Measurements from ENCODE around the gene ICA1L. TPM values are rescaled to one million over a fixed set of nuclear protein-coding genes. Genes with fewer than 3 reads are reported as not detected.
A peak's percentile ranks its signal among the peaks of the same experiment; 100 is the strongest.

Gene ICA1L
- total and polyA plus RNA-seq, 8 donors: 0.87 to 36.7 (median 2.5) TPM

GRCh38 chr2:202818321-202818720 is 53.2 kb downstream of the ICA1L start:
- Histone ChIP-seq H3K9me3 (no peaks in the 10 kb centered on the region), H3K27me3 (no peaks in the 10 kb centered on the region), H3K36me3 (peaks cover 0 to 5% (median 0%) of the 10 kb centered on the region in 4 donors), H3K27ac (no peak overlapping the region), H3K4me1 (peaks cover 0 to 16% (median 4%) of the 10 kb centered on the region in 4 donors), H3K4me3 (no peak overlapping the region)
- 51 to 70% (median 66%) methylated on average over 3 of the region's 3 CpGs for WGBS, 5 donors
- intact Hi-C loops (cut with DNase I; ENCODE audit: low total_unique reads): no loop called here
- TF ChIP-seq, protein P1, sequence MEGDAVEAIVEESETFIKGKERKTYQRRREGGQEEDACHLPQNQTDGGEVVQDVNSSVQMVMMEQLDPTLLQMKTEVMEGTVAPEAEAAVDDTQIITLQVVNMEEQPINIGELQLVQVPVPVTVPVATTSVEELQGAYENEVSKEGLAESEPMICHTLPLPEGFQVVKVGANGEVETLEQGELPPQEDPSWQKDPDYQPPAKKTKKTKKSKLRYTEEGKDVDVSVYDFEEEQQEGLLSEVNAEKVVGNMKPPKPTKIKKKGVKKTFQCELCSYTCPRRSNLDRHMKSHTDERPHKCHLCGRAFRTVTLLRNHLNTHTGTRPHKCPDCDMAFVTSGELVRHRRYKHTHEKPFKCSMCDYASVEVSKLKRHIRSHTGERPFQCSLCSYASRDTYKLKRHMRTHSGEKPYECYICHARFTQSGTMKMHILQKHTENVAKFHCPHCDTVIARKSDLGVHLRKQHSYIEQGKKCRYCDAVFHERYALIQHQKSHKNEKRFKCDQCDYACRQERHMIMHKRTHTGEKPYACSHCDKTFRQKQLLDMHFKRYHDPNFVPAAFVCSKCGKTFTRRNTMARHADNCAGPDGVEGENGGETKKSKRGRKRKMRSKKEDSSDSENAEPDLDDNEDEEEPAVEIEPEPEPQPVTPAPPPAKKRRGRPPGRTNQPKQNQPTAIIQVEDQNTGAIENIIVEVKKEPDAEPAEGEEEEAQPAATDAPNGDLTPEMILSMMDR (IDR thresholded peaks at IDR 0.05): no peak
- TF ChIP-seq POLR2A (IDR thresholded peaks at IDR 0.05): no peak
- DNase-seq: no peak

GRCh38 chr2:202817771-202818170 is 53.8 kb downstream of the ICA1L start:
- intact Hi-C loops (cut with DNase I; ENCODE audit: low total_unique reads): no loop called here
- TF ChIP-seq POLR2A (IDR thresholded peaks at IDR 0.05) (no peak), EP300 (IDR thresholded peaks at IDR 0.05) (no peak), POLR2AphosphoS5 (IDR thresholded peaks at IDR 0.05) (no peak)
- TF ChIP-seq, protein P1 (IDR thresholded peaks at IDR 0.05): no peak
- Histone ChIP-seq H3K4me3 (no peak overlapping the region), H3K27me3 (no peaks in the 10 kb centered on the region), H3K27ac (no peak overlapping the region), H3K4me1 (peaks cover 0 to 16% (median 4%) of the 10 kb centered on the region in 4 donors), H3K9me3 (no peaks in the 10 kb centered on the region), H3K36me3 (peaks cover 0 to 5% (median 0%) of the 10 kb centered on the region in 4 donors)
- DNase-seq: no peak
- WGBS, 5 donors: 87 to 95% (median 92%) methylated on average over 1 of the region's 1 CpG

DNA sequence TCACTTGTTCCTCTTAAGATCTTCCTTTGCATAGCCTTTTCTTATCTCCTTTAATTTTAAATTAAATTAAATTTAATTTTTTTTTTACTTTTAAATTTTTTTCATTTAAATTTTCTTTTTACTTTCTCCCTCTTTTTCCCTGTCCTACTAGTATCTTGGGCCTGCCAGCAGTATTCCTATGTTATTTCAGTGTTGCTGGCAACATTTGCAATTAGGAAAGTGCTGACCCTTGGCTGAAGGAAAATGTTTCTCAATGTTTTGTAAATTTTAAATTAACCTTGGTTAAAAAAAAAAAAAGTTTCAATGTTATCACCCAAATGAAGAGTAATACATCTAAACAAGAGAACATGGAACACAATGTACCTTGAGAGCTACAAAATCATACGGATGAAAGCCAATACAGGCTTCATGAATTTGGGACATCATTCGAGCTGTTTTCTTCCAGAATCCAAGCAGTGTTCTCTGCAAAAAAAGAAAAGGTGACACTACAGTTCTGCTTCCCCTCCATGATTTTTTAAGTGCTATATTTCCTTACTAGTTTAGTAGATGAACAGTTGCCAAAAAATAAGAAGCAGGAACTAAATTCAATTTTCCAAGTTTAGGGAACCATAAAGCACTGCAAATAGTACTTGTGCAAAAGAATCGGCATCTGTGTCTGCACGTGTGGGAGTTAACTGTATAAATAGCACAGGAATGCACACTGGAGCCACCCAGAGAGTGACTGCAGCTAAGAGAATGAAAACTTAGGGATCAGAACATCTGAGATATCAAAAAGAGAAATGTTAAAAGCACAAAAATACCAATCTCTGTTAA is 55.8 kb downstream of the ICA1L start:
- Histone ChIP-seq H3K4me1 (peaks cover 0 to 16% (median 4%) of the 10 kb centered on the region in 4 donors), H3K9me3 (peaks cover 0 to under 1% (median 0%) of the 10 kb centered on the region in 4 donors), H3K27ac (peak overlapping the region in 3 of 5 donors; percentile 6 to 28 (median 25)), H3K36me3 (peaks cover 0 to 7% (median 2%) of the 10 kb centered on the region in 4 donors), H3K27me3 (no peaks in the 10 kb centered on the region), H3K4me3 (no peak overlapping the region)
- 32 to 57% (median 41%) methylated on average over 4 of the region's 4 CpGs for WGBS, 5 donors
- intact Hi-C loops (cut with DNase I; ENCODE audit: low total_unique reads): no loop called here
- peak in 1 of 2 donors; percentile 43 for DNase-seq
- TF ChIP-seq POLR2AphosphoS5 (IDR thresholded peaks at IDR 0.05) (peak in 1 of 3 donors; percentile 49), EP300 (IDR thresholded peaks at IDR 0.05) (no peak), POLR2A (IDR thresholded peaks at IDR 0.05) (no peak)

DNA sequence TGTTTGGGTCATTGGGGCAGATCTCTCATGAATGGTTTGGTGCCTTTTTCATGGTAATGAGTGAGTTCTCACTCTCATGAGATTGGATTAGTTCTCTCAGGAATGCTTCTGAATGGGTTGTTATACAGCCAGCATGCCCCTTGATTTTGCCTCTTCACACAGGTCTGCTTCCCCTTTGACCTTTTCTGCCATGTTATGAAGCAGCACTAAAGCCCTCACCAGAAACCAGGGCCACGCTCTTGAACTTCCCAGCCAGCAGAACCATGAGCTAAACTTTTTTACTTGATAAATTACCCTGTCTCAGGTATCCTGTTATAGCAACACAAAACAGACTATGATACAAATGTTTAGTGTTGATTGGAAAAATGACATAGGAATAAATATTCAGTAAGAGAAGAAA is 57.3 kb downstream of the ICA1L start:
- peaks cover 0 to 21% (median 2%) of the 10 kb centered on the region in 4 donors for H3K36me3 ChIP-seq
- no peak overlapping the region for H3K27ac ChIP-seq
- peaks cover 0 to 5% (median 0%) of the 10 kb centered on the region in 4 donors for H3K9me3 ChIP-seq
- no peak overlapping the region for H3K4me3 ChIP-seq
- TF ChIP-seq EP300 (IDR thresholded peaks at IDR 0.05): no peak
- TF ChIP-seq, protein P1 (IDR thresholded peaks at IDR 0.05): no peak
- no peak for TF ChIP-seq POLR2A (IDR thresholded peaks at IDR 0.05)
- no peak for DNase-seq
- intact Hi-C loops (cut with DNase I; ENCODE audit: low total_unique reads): no loop called here
- WGBS, 5 donors: 94 to 100% (median 97%) methylated on average over 1 of the region's 1 CpG
- no peaks in the 10 kb centered on the region for H3K27me3 ChIP-seq
- H3K4me1 ChIP-seq: peaks cover 0 to 16% (median 4%) of the 10 kb centered on the region in 4 donors

- Histone ChIP-seq H3K9me3 (peaks cover 0 to 5% (median 0%) of the 10 kb centered on the region in 4 donors), H3K4me3 (no peak overlapping the region), H3K27ac (no peak overlapping the region), H3K4me1 (peaks cover 0 to 16% (median 4%) of the 10 kb centered on the region in 4 donors), H3K36me3 (peaks cover 0 to 21% (median 2%) of the 10 kb centered on the region in 4 donors), H3K27me3 (no peaks in the 10 kb centered on the region)
- intact Hi-C loops (cut with DNase I; ENCODE audit: low total_unique reads): no loop called here
- WGBS, 5 donors: 89 to 93% (median 89%) methylated on average over 3 of the region's 3 CpGs
- DNase-seq: no peak
- TF ChIP-seq EP300 (IDR thresholded peaks at IDR 0.05) (no peak), POLR2AphosphoS5 (IDR thresholded peaks at IDR 0.05) (no peak), POLR2A (IDR thresholded peaks at IDR 0.05) (no peak)
- TF ChIP-seq, protein P1 (IDR thresholded peaks at IDR 0.05): no peak
Observed at GRCh38 chr2:202813387-202813786, 58.2 kb downstream of the ICA1L start.

All from stomach (tissue), 9 donors.